ENCODE results near the gene SETDB2.

The SETDB2 gene

GRCh38 chr13:49435992-49436391 is 8.1 kb upstream of the SETDB2 start:
- no peak for DNase-seq

- no peak for DNase-seq
Measured at GRCh38 chr13:49436890-49437289, 7.2 kb upstream of the SETDB2 start.

GRCh38 chr13:49437705-49438104 is 6.4 kb upstream of the SETDB2 start:
- DNase-seq, result no peak

DNA sequence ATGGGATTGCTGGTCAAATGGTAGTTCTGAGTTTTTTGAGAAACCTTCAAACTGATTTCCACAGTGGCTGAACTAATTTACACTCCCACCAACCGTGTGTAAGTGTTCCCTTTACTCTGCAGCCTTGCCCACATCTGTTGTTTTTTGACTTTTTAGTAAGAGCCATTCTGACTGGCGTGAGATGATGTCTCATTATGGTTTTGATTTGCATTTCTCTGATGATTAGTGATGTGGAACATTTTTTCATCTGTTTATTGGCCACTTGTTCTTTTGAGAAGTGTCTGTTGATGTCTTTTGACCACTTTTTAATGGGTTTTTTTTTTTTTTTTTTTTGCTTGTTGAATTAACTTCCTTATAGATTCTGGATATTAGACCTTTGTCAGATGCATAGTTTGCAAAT is 4.5 kb upstream of the SETDB2 start:
- DNase-seq, result no peak

- no peak for DNase-seq
Measured at GRCh38 chr13:49441312-49441711, 2.8 kb upstream of the SETDB2 start.

GRCh38 chr13:49441846-49442245 is 2.2 kb upstream of the SETDB2 start:
- peak; percentile 62 for DNase-seq

GRCh38 chr13:49443357-49443703 is 744 bp upstream of the SETDB2 start:
- peak; percentile 35 for DNase-seq

GRCh38 chr13:49444524-49445395 is 686 bp downstream of the SETDB2 start:
- DNase-seq, result peak; percentile 55

DNA sequence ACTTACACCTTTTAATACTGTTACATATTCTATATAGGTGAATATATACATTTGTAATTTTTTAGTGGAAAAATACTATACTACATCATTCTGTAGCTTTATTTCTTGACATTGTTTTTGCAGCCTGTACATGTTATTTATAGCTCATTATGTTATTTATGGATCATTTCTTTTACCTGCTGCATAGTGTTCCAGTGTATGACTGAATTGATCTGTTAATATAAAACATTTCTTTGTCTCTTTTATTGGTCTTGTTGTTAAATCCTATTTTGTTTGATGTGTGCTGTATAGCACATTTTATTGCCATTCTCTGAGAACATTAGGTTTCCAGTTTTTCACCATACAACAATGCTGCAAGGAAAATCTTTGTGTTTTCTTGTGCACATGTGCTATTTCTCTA is 2.4 kb downstream of the SETDB2 start:
- DNase-seq, result no peak

GRCh38 chr13:49448753-49449152 is 4.7 kb downstream of the SETDB2 start:
- DNase-seq, result no peak

DNA sequence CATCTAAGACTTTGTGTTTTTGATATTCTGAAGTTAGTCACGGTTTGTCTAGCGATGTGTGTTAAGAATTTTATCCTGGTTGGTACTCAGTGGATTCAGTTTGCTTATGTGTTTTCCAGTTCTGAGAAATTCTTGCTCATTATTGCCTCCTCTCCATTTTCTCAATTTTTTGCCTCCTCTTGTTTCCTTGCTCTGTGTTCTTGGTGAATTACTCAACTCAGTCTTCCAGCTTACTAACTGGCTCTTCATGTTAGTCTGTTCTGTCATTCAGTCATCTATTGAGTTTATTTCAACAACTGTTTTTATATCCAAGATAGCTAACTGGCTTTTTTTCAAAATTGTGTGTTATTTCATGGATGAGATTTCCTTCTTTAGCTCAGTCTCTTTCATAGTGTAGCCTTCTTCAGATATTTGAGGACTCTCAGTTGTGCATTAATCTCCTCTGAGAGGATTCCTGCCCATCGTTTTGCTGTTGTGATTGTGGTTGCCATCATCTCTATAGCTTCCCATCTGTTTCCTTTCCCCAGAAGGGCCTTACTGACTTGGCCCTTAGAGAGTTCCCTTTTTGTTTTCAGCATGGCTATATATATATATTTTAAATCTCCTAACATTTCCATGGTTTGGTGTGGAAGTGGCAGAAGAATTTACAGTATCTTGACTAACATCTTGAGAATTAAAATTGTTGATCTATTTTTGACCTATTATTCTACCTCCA is 6.2 kb downstream of the SETDB2 start:
- peak; percentile 39 for DNase-seq

- DNase-seq, result no peak
Measured at GRCh38 chr13:49452725-49453457, 8.8 kb downstream of the SETDB2 start.

GRCh38 chr13:49453465-49453864 is 9.4 kb downstream of the SETDB2 start:
- no peak for DNase-seq

GRCh38 chr13:49454388-49455006 is 10.4 kb downstream of the SETDB2 start:
- DNase-seq, result peak; percentile 71

DNA sequence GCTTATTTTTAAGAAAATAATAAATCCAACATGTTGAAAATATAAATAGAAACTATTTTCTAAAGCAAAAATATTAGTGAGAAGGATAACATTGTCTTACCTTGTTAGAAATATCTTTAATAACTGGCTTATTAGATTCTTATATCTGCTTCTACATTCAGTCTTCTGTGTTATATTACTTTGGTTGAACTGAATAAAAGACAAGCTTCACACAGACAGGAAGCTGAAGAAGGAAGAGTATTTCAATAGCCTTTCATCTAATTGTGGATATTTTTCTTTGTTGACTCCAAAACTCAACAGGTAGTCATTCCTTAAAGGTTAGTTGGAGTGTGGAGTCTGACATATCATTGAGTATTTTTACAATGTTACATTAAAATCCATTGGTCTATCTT is 10.9 kb downstream of the SETDB2 start:
- no peak for DNase-seq

- no peak for DNase-seq
Measured at GRCh38 chr13:49456156-49456555, 12.1 kb downstream of the SETDB2 start.

DNA sequence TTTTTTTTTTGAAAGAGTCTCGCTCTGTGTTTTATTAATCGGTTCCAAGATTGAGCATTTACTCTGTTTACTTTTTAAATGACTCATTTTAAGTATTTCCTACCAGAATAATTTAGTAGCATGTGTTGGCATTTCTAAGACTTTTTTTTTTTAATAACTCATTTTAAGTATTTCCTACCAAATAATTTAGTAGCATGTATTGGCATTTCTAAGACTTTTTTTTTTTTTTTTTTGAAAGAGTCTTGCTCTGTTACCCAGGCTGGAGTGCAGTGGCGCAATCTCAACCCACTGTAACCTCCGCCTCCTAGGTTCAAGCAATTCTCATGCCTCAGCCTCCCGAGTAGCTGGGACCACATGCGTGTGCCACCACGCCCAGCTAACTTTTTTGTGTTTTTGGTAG is 13.1 kb downstream of the SETDB2 start:
- DNase-seq, result no peak

DNA sequence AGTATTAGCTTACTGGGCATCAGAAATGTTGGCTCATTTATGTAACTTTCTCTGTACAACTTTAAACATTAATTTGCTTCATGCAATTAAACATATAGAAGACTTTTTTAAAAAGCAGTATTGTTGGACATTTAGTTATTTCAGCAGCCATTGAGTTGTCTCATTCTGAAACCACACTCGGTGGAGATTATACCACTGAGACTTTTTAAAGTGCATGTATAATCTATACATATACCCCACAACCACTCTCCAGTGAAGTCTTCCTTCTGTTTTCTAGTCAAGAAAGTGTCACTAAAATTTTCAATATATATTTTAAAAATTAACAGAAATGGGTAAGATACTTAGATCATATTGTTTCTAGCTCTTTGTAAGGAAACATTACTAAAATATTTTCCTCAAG is 15.5 kb downstream of the SETDB2 start:
- DNase-seq, result peak; percentile 41

DNA sequence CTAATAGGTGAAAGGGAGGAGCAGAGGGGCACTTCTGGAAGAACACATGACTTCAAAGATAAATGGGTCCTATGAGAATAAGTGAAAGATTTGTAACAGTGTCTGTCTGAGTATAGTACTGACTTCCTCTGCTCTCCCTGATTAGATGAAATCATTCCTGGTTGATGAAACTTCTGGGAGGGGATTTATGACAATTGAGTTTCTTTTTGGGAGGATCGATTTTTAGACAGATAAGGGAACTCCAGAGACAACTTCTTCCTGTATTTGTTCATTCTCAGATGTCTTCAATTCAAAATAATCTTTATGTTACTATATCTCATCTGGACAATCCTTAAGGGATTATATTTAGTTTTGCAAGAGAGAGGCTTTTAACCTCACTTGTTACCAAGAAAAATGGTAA is 20.0 kb downstream of the SETDB2 start:
- DNase-seq, result no peak

DNA sequence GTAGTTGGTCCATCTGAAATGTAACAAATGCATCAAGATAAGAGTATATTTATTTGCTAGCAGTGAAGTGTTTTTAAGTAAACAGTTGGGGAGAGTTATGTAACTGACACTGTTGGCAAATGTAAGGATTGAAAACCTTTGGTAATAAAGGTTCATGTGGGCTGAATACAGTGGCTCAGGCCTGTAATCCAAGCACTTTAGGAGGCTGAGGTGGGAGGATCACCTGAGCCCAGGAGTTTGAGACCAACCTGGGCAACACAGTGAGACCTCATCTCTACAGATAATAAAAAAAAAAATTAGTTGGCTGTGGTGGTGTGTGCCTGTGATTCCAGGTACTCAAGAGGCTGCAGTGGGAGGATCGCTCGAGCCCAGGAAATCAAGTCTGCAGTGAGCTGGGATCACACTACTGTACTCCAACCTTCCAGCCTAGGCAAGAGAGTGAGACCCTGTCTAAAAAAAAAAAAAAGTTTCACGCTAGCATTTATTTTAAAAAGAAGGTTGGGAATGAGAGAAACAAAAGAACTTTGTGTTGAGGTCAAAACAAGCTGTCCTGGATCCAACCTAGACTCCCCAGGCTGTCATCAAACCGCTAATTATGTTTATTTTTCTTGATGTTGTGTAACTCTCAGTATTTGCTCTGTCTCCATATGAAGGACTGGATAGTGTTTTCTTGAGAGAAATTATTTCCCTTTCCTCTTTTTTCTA is 20.7 kb downstream of the SETDB2 start:
- DNase-seq, result no peak

- no peak for DNase-seq
Measured at GRCh38 chr13:49466292-49466838, 22.3 kb downstream of the SETDB2 start.

- DNase-seq, result no peak
Measured at GRCh38 chr13:49472186-49472585, 28.1 kb downstream of the SETDB2 start.
